ENCODE data around the gene OCEL1. TPM values are rescaled to one million over a fixed set of nuclear protein-coding genes. Genes with fewer than 3 reads are reported as not detected.
A peak's percentile ranks its signal among the peaks of the same experiment; 100 is the strongest.

Gene OCEL1
- total RNA-seq, 2 donors from 2014 or later: 5.9 to 8.2 TPM

DNA sequence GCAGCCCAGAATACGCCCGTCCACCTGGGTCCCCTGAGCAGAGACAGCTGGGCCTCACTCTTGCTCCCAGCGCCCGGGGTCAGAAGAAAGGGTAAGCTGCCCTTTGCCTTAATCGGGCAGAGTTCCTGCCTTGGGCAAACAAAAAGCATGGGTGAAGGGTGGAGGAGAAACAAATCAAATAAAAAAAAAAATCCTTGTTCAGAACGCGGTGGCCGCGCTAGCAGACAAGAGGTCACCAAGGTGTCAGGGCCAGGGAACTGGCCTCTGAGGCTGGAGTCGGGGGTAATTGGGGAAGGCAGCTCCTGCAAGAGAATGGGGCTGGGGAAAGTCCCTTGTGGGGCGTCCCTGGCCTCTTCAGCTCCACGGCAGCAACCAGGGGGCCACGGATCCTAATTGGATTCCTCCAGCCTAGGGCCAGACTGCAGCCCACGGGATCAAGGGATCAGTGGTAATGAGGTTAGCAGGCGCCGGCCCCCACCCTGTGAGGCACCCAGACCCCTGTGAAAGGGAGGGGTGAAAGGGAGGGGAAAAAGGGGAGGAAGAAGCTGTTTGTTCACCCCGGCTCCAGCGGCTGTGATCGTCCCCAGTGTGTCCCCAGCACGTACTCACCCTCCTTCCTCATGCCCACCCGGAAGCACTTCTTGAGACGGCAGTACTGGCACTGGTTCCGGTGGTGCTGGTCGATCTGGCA, 14.2 kb downstream of the OCEL1 start:
- Histone ChIP-seq H3K4me3 (no peak overlapping the region), H3K4me1 (peaks cover 0 to 45% of the 10 kb centered on the region in 2 donors), H3K36me3 (peaks cover 10% of the 10 kb centered on the region), H3K27ac (no peak overlapping the region), H3K27me3 (no peaks in the 10 kb centered on the region), H3K9me3 (no peaks in the 10 kb centered on the region)
- DNase-seq (ENCODE audit: low spot score): no peak
- TF ChIP-seq, protein P1, sequence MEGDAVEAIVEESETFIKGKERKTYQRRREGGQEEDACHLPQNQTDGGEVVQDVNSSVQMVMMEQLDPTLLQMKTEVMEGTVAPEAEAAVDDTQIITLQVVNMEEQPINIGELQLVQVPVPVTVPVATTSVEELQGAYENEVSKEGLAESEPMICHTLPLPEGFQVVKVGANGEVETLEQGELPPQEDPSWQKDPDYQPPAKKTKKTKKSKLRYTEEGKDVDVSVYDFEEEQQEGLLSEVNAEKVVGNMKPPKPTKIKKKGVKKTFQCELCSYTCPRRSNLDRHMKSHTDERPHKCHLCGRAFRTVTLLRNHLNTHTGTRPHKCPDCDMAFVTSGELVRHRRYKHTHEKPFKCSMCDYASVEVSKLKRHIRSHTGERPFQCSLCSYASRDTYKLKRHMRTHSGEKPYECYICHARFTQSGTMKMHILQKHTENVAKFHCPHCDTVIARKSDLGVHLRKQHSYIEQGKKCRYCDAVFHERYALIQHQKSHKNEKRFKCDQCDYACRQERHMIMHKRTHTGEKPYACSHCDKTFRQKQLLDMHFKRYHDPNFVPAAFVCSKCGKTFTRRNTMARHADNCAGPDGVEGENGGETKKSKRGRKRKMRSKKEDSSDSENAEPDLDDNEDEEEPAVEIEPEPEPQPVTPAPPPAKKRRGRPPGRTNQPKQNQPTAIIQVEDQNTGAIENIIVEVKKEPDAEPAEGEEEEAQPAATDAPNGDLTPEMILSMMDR (IDR thresholded peaks at IDR 0.05): no peak

- DNase-seq (ENCODE audit: low spot score): no peak
- Histone ChIP-seq H3K36me3 (peaks cover 10% of the 10 kb centered on the region), H3K9me3 (no peaks in the 10 kb centered on the region), H3K27ac (peak overlapping the region; percentile 51 to 84), H3K4me1 (peaks cover 0 to 40% of the 10 kb centered on the region in 2 donors), H3K27me3 (no peaks in the 10 kb centered on the region), H3K4me3 (no peak overlapping the region)
- TF ChIP-seq, protein P1 (IDR thresholded peaks at IDR 0.05): no peak
These were observed 14.9 kb downstream of the OCEL1 start for GRCh38 chr19:17240826-17241399.

DNA sequence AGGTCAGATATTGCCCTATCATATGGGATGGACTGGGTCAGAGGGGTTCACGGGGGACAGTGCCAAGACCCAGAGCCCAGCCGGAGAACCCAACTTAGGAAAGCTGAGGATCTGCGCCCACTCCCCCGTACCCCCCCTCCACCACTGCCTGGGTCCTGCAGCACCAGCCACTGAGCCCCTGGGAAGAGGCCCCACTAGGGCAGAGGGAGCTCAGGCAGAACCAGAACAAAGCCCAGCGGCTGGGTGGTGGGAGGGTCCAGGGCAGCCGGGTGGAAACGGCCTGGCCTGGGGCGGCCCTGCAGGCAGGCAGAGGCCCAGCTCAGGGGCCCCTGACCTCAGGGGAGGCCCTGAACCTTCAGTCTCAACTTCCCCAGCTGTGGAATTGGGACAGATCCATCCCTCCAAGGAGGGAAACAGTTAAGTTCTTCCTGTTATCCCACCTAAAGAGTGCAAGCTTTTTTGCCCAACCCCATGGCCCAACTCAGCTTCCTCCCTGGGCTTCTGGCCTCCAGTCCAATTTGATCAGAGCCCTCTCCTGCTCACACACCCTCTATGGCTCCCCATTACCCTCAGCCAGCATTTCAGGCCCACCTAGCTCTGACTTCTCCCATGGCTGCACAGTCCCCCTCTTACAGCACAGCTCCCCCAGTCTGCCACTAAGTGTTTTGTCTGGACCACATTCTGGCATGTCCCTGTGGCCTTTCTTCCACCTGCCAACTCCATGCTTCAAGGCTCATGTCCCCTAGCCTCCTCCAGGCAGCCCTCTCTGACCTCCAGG, 16.6 kb downstream of the OCEL1 start:
- Histone ChIP-seq H3K4me1 (peaks cover 0 to 41% of the 10 kb centered on the region in 2 donors), H3K4me3 (no peak overlapping the region)
- no peak for DNase-seq (ENCODE audit: low spot score)

GRCh38 chr19:17243211-17243829, 17.3 kb downstream of the OCEL1 start:
- Histone ChIP-seq H3K9me3 (no peaks in the 10 kb centered on the region), H3K4me1 (peaks cover 0 to 41% of the 10 kb centered on the region in 2 donors), H3K27ac (peak overlapping the region; percentile 78 to 84), H3K4me3 (peak overlapping the region; percentile 67 to 78), H3K36me3 (peaks cover 2% of the 10 kb centered on the region), H3K27me3 (no peaks in the 10 kb centered on the region)
- TF ChIP-seq, protein P1 (IDR thresholded peaks at IDR 0.05): no peak
- DNase-seq (ENCODE audit: low spot score): no peak

More for the DNA sequence above, 16.6 kb downstream of the OCEL1 start:
- H3K27ac ChIP-seq: peak overlapping the region; percentile 78 to 84
- H3K27me3 ChIP-seq: no peaks in the 10 kb centered on the region
- H3K9me3 ChIP-seq: no peaks in the 10 kb centered on the region
- H3K36me3 ChIP-seq: peaks cover 9% of the 10 kb centered on the region
- TF ChIP-seq, protein P1 (IDR thresholded peaks at IDR 0.05): no peak

DNA sequence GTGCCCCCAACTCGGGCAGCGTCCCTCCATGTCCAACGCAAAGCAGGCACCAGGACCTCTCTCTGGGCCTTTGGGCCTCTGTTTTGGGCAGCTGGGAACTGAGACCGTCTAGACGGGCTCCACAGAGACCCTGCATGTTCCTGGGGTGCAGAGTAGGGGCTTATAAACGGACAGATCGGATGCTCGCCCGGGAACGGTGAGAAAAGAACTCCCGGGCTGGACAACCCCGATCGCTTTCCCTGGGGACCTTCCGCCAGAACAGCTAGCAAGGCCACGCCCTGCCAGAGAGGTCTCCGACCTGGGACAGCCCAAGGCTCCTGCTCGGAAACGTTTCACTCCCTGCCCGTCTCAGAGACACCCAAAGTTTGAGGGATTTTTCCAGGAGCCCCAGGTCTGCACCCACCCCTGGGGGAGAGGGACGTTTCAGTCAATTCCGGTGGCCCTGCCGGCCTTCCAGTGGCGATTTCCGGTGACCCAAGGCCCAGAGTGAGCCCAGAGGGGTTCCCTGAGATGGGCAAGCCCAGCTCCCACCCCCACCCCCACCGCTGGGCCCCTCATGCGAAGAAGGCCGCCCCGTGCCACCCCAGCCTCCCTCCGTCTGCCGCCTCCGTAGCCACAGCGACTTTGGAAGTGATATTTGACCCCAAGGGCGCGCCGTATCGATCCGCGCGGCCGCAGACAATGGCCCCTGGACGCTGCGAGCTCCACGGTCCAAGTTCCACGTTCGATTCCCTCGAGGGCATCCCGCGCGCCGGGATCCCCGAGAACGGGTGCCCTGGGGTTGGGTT, 18.0 kb downstream of the OCEL1 start:
- Histone ChIP-seq H3K27me3 (no peaks in the 10 kb centered on the region), H3K4me1 (peaks cover 0 to 41% of the 10 kb centered on the region in 2 donors), H3K27ac (peak overlapping the region; percentile 78 to 84), H3K9me3 (no peaks in the 10 kb centered on the region), H3K4me3 (peak overlapping the region; percentile 67 to 78), H3K36me3 (no peaks in the 10 kb centered on the region)
- TF ChIP-seq, protein P1 (IDR thresholded peaks at IDR 0.05): no peak
- DNase-seq (ENCODE audit: low spot score): peak; percentile 76

Measured in right atrium auricular region (tissue), 2 donors.